HFFc6 (cell line): ENCODE data around the gene TNS2. TPM values are rescaled to one million over a fixed set of nuclear protein-coding genes. Genes with fewer than 3 reads are reported as not detected.

Experiments
- DNase-seq: peaks from one replicate; pipeline ENCODE4 v3.0.0-alpha.2; 2018
- H3K27ac Mint-ChIP-seq: 2 replicates; pipeline ENCODE4 v1.8.0; 2020; ENCODE audit warnings: mild to moderate bottlenecking, mixed read lengths
- H3K27me3 Mint-ChIP-seq: 2 replicates; pipeline ENCODE4 v1.8.0; 2021; ENCODE audit warnings: mild to moderate bottlenecking, moderate library complexity, mixed read lengths; ENCODE audit not compliant: insufficient read depth
- H3K36me3 Mint-ChIP-seq: 2 replicates; pipeline ENCODE4 v1.8.0; 2021; ENCODE audit warnings: low read depth, mixed read lengths
- H3K4me1 Mint-ChIP-seq: 2 replicates; pipeline ENCODE4 v1.8.0; 2020; ENCODE audit warnings: low read depth, mixed read lengths
- H3K4me3 Mint-ChIP-seq: 2 replicates; pipeline ENCODE4 v1.8.0; 2020; ENCODE audit warnings: mild to moderate bottlenecking, moderate library complexity, mixed read lengths
- H3K9me3 Mint-ChIP-seq: 2 replicates; pipeline ENCODE4 v1.8.0; 2020; ENCODE audit warnings: mild to moderate bottlenecking, mixed read lengths
- CTCF ChIP-seq: fragments of 200-600 bp; sonication (generic); IDR thresholded peaks from 2 replicates; pipeline ENCODE4 v1.5.0; 2021; ENCODE audit warnings: antibody characterized with exemption, mild to moderate bottlenecking
- total RNA-seq, 6 experiments: library from RNA; stranded (reverse); fragmentation: NEBNext Ultra II Directional; extraction: Animal tissue kit (Norgen Biotek cat#: 25700); gene quantifications; 2 replicates in 1 of 6; 3 replicates in 5 of 6; pipeline ENCODE4 v1.2.3, GENCODE V29; 2021

Gene TNS2
- total RNA-seq, 6 experiments from 2014 or later, result 44.3 to 69.2 (median 58.9) TPM

DNA sequence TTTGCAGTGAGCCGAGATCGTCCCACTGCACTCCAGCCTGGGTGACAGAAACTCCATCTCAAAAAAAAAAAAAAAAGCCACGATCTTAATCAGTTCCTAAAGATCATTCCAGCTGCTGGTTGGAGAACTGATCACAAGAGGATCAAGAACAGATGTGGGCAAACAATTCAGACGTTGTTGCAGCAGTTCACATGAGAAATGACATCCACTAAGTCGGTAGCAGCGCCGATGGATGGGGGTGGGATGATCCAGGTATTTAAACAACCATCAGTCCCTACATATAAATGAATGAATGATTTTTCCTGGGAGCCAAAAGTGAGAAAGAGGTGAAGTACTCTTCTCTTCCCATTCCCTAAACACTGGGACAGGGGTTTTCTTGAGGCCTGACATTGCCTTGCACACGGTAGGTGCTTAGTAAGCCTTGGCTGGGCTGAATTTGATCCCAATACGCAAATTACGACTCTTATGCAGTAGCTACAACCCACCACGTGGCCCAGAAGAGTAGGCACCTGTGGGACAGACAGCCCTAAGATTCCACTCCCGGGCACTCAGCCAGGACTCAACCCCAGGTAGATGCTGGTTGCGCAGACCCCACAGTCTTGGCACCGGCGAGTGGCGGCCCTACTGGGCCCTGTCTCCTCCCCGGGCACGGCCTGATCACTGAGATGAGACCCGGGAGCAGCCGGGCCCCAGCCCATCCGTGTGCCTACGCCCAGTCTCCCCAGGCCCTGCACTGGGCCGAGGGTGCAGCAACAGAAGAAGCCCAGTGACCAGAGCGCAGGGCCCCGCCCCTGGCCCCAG, 28.8 kb downstream of the TNS2 start:
- H3K4me3 Mint-ChIP-seq, result peak overlapping the region; percentile 94
- no peak for DNase-seq
- H3K4me1 Mint-ChIP-seq, result peaks cover 38% of the 10 kb centered on the region
- no peaks in the 10 kb centered on the region for H3K9me3 Mint-ChIP-seq
- H3K27me3 Mint-ChIP-seq, result peaks cover 4% of the 10 kb centered on the region
- H3K27ac Mint-ChIP-seq, result peak overlapping the region; percentile 99
- peaks cover 19% of the 10 kb centered on the region for H3K36me3 Mint-ChIP-seq
- TF ChIP-seq CTCF, result peak; percentile 37

GRCh38 chr12:53079226-53080117, 29.6 kb downstream of the TNS2 start, which contains the start of gene SPRYD3:
SPRYD3 (minus strand) TSS chr12:53079390; CDS start chr12:53079333, 57 bp downstream.
- H3K4me1 Mint-ChIP-seq, result peaks cover 38% of the 10 kb centered on the region
- peak; percentile 95 for DNase-seq
- no peak for TF ChIP-seq CTCF
- H3K27ac Mint-ChIP-seq, result peak within 1 kb of the TSS; percentile 99
- peaks cover 12% of the 10 kb centered on the region for H3K36me3 Mint-ChIP-seq
- H3K9me3 Mint-ChIP-seq, result no peaks in the 10 kb centered on the region
- peaks cover 4% of the 10 kb centered on the region for H3K27me3 Mint-ChIP-seq
- peak within 1 kb of the TSS; percentile 94 for H3K4me3 Mint-ChIP-seq

- Mint-ChIP-seq H3K27me3 (no peaks in the 10 kb centered on the region), H3K4me3 (no peak overlapping the region), H3K9me3 (no peaks in the 10 kb centered on the region), H3K27ac (no peak overlapping the region), H3K4me1 (peaks cover 31% of the 10 kb centered on the region), H3K36me3 (peaks cover 1% of the 10 kb centered on the region)
- TF ChIP-seq CTCF, result no peak
- DNase-seq, result no peak
These were observed 32.8 kb downstream of the TNS2 start for GRCh38 chr12:53082637-53083175.

DNA sequence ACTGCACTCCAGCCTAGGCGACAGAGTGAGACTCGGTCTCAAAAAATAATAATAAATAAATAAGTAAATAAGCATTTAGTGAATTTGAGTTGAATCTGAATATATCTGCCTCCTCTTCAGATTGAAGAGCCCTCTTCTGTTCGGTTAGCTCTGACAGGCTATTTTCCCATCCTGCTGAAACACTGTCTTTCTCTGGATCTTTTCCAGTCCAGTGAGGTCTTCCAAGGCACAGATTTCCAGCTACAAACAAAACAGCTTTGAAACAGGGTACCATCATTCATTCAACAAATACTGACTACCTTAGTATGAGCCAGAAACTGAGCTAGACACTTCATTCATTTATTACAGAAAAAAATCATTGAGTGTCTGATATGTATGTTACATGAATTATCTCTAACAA, 36.5 kb downstream of the TNS2 start:
- 0 out of 2 replicates have a peak, but pooled peaks cover 6% of the 10 kb centered on the region for H3K36me3 Mint-ChIP-seq
- H3K27me3 Mint-ChIP-seq, result peaks cover 2% of the 10 kb centered on the region; the same call in 1 of the 2 replicates
- TF ChIP-seq CTCF, result no peak
- no peak overlapping the region for H3K4me3 Mint-ChIP-seq
- H3K27ac Mint-ChIP-seq, result no peak overlapping the region
- peaks cover 18% of the 10 kb centered on the region for H3K4me1 Mint-ChIP-seq
- no peak for DNase-seq
- H3K9me3 Mint-ChIP-seq, result no peaks in the 10 kb centered on the region

GRCh38 chr12:53090105-53090504, 40.2 kb downstream of the TNS2 start:
- no peak overlapping the region for H3K27ac Mint-ChIP-seq
- H3K9me3 Mint-ChIP-seq, result no peaks in the 10 kb centered on the region
- peaks cover 2% of the 10 kb centered on the region; the same call in 1 of the 2 replicates for H3K27me3 Mint-ChIP-seq
- no peak for DNase-seq
- TF ChIP-seq CTCF, result no peak
- no peak overlapping the region for H3K4me3 Mint-ChIP-seq
- H3K36me3 Mint-ChIP-seq, result 0 out of 2 replicates have a peak, but pooled peaks cover 6% of the 10 kb centered on the region
- peaks cover 34% of the 10 kb centered on the region for H3K4me1 Mint-ChIP-seq
